Duodenal mucosa (tissue), 2 donors: Measurements from ENCODE around the gene LECT2.
A peak's percentile ranks its signal among the peaks of the same experiment; 100 is the strongest.

ENCODE experiments used
- H3K27ac ChIP-seq: one replicate; pipeline ENCODE4 v1.7.0; 2013; ENCODE audit warnings: low read depth, low read length
- H3K27me3 ChIP-seq, 2 donors: one replicate each; pipeline ENCODE4 v1.7.0; 2013; ENCODE audit warnings: low read length in 2 of 2, control low read depth in 1 of 2; ENCODE audit not compliant: insufficient read depth in 2 of 2, control insufficient read depth in 1 of 2
- H3K36me3 ChIP-seq, 2 donors: one replicate each; pipeline ENCODE4 v1.7.0; 2013; ENCODE audit warnings: low read length in 2 of 2, control low read depth in 1 of 2; ENCODE audit not compliant: insufficient read depth in 2 of 2, control insufficient read depth in 1 of 2
- H3K4me1 ChIP-seq, 2 donors: one replicate each; pipeline ENCODE4 v1.7.0; 2013; ENCODE audit warnings: low read length in 2 of 2, control low read depth in 1 of 2; ENCODE audit not compliant: insufficient read depth in 2 of 2, control insufficient read depth in 1 of 2
- H3K4me3 ChIP-seq, 2 donors: one replicate each; pipeline ENCODE4 v1.7.0; 2013; ENCODE audit warnings: low read length in 2 of 2, low read depth in 1 of 2
- H3K9ac ChIP-seq, 2 donors: one replicate each; pipeline ENCODE4 v1.7.0; 2013; ENCODE audit warnings: low read length in 2 of 2, low read depth in 1 of 2
- H3K9me3 ChIP-seq, 2 donors: one replicate each; pipeline ENCODE4 v1.7.0; 2013; ENCODE audit warnings: low read length in 2 of 2, control low read depth in 1 of 2; ENCODE audit not compliant: control insufficient read depth in 1 of 2

The LECT2 gene

GRCh38 chr5:135944564-135944963 is 10.2 kb downstream of the LECT2 start:
- Histone ChIP-seq H3K27me3 (no peaks in the 10 kb centered on the region), H3K4me3 (no peak overlapping the region), H3K36me3 (no peaks in the 10 kb centered on the region), H3K4me1 (no peaks in the 10 kb centered on the region), H3K9ac (no peak overlapping the region), H3K9me3 (no peaks in the 10 kb centered on the region), H3K27ac (no peak overlapping the region)

- Histone ChIP-seq H3K27me3 (peaks cover 0 to 4% of the 10 kb centered on the region in 2 donors), H3K4me3 (no peak overlapping the region), H3K9ac (no peak overlapping the region), H3K36me3 (no peaks in the 10 kb centered on the region), H3K9me3 (no peaks in the 10 kb centered on the region), H3K4me1 (no peaks in the 10 kb centered on the region), H3K27ac (no peak overlapping the region)
These were observed 12.5 kb downstream of the LECT2 start for GRCh38 chr5:135942202-135942771.

GRCh38 chr5:135941711-135942110 is 13.1 kb downstream of the LECT2 start:
- no peak overlapping the region for H3K9ac ChIP-seq
- peaks cover 0 to 4% of the 10 kb centered on the region in 2 donors for H3K27me3 ChIP-seq
- H3K4me3 ChIP-seq = no peak overlapping the region
- H3K9me3 ChIP-seq = no peaks in the 10 kb centered on the region
- no peaks in the 10 kb centered on the region for H3K4me1 ChIP-seq
- no peaks in the 10 kb centered on the region for H3K36me3 ChIP-seq
- no peak overlapping the region for H3K27ac ChIP-seq

GRCh38 chr5:135937245-135937911 is 17.4 kb downstream of the LECT2 start:
- Histone ChIP-seq H3K36me3 (no peaks in the 10 kb centered on the region), H3K9me3 (no peaks in the 10 kb centered on the region), H3K4me1 (no peaks in the 10 kb centered on the region), H3K27me3 (peaks cover 5 to 8% of the 10 kb centered on the region in 2 donors), H3K4me3 (no peak overlapping the region), H3K27ac (no peak overlapping the region), H3K9ac (no peak overlapping the region)

- Histone ChIP-seq H3K36me3 (no peaks in the 10 kb centered on the region), H3K4me3 (no peak overlapping the region), H3K9me3 (no peaks in the 10 kb centered on the region), H3K27me3 (peaks cover 22 to 25% of the 10 kb centered on the region in 2 donors), H3K4me1 (no peaks in the 10 kb centered on the region), H3K27ac (no peak overlapping the region), H3K9ac (no peak overlapping the region)
These were observed 19.8 kb downstream of the LECT2 start for GRCh38 chr5:135934939-135935338.

GRCh38 chr5:135930949-135931295 is 23.9 kb downstream of the LECT2 start:
- no peak overlapping the region for H3K27ac ChIP-seq
- no peaks in the 10 kb centered on the region for H3K4me1 ChIP-seq
- peaks cover 20 to 48% of the 10 kb centered on the region in 2 donors for H3K27me3 ChIP-seq
- H3K36me3 ChIP-seq = no peaks in the 10 kb centered on the region
- no peak overlapping the region for H3K9ac ChIP-seq
- no peak overlapping the region for H3K4me3 ChIP-seq
- H3K9me3 ChIP-seq = no peaks in the 10 kb centered on the region

GRCh38 chr5:135930029-135930948 is 24.5 kb downstream of the LECT2 start:
- peaks cover 20 to 53% of the 10 kb centered on the region in 2 donors for H3K27me3 ChIP-seq
- H3K4me3 ChIP-seq = peak overlapping the region; percentile 8 to 33
- H3K36me3 ChIP-seq = no peaks in the 10 kb centered on the region
- H3K9me3 ChIP-seq = no peaks in the 10 kb centered on the region
- no peak overlapping the region for H3K9ac ChIP-seq
- no peak overlapping the region for H3K27ac ChIP-seq
- H3K4me1 ChIP-seq = no peaks in the 10 kb centered on the region

GRCh38 chr5:135921388-135921787 is 33.4 kb downstream of the LECT2 start:
- no peaks in the 10 kb centered on the region for H3K9me3 ChIP-seq
- H3K4me3 ChIP-seq = no peak overlapping the region
- H3K27me3 ChIP-seq = peaks cover 13 to 28% of the 10 kb centered on the region in 2 donors
- H3K4me1 ChIP-seq = no peaks in the 10 kb centered on the region
- no peak overlapping the region for H3K27ac ChIP-seq
- no peak overlapping the region for H3K9ac ChIP-seq
- H3K36me3 ChIP-seq = no peaks in the 10 kb centered on the region

- no peak overlapping the region for H3K27ac ChIP-seq
- H3K9ac ChIP-seq = no peak overlapping the region
- H3K4me3 ChIP-seq = no peak overlapping the region
- H3K27me3 ChIP-seq = peaks cover 13 to 23% of the 10 kb centered on the region in 2 donors
- H3K9me3 ChIP-seq = no peaks in the 10 kb centered on the region
- no peaks in the 10 kb centered on the region for H3K36me3 ChIP-seq
- H3K4me1 ChIP-seq = no peaks in the 10 kb centered on the region
These were observed 34.6 kb downstream of the LECT2 start for GRCh38 chr5:135920199-135920598.

- Histone ChIP-seq H3K9ac (no peak overlapping the region), H3K36me3 (no peaks in the 10 kb centered on the region), H3K27me3 (peaks cover 14 to 31% of the 10 kb centered on the region in 2 donors)
These were observed 38.0 kb downstream of the LECT2 start for GRCh38 chr5:135916638-135917263.

More at GRCh38 chr5:135916638-135917263, 38.0 kb downstream of the LECT2 start:
- Histone ChIP-seq H3K4me3 (no peak overlapping the region), H3K27ac (no peak overlapping the region), H3K9me3 (no peaks in the 10 kb centered on the region), H3K4me1 (no peaks in the 10 kb centered on the region)
